Panc1 (cell line): ENCODE results near the gene CTNND2. TPM values are rescaled to one million over a fixed set of nuclear protein-coding genes. Genes with fewer than 3 reads are reported as not detected.

Experiments
- ATAC-seq: fragments of 200-7000 bp; cut with Tn5 transposase; 2 replicates; pipeline ENCODE4 v1.9.1; 2020; ENCODE audit warnings: mild to moderate bottlenecking, moderate library complexity
- BruUV-seq: library from RNA; stranded (reverse); fragments of 400-500 nt; replicated peaks from 2 replicates; lab custom pipeline; 2021; lab: Mats Ljungman, UMichigan
- CTCF ChIA-PET: fragments of 300-600 bp; sonication (Branson Sonifier 250); formaldehyde crosslinking; loops from one replicate; lab custom pipeline; 2022; ENCODE audit warnings: antibody characterized with exemption; lab: Charles Lee
- POLR2A ChIA-PET: fragments of 300-600 bp; sonication (Branson Sonifier 250); formaldehyde crosslinking; loops from one replicate; lab custom pipeline; 2022; ENCODE audit warnings: antibody characterized with exemption; lab: Charles Lee
- DNase-seq: peaks from one replicate; pipeline ENCODE4 v3.0.0-alpha.2; 2010; ENCODE audit warnings: low read depth, low spot score
- H3K27ac ChIP-seq: 2 replicates; pipeline ENCODE4 v1.5.1; 2011; ENCODE audit warnings: mild to moderate bottlenecking, low read length, inconsistent platforms
- H3K27me3 ChIP-seq: fragments of 200-500 bp; sonication (Bioruptor generic); 2 replicates; pipeline ENCODE4 v1.6.0; 2014; ENCODE audit warnings: low read length, inconsistent platforms; ENCODE audit not compliant: control insufficient read depth, insufficient read depth
- H3K36me3 ChIP-seq: fragments of 200-500 bp; sonication (Bioruptor generic); 2 replicates; pipeline ENCODE4 v1.5.1; 2014; ENCODE audit warnings: inconsistent platforms, mild to moderate bottlenecking, low read length, moderate library complexity; ENCODE audit not compliant: control insufficient read depth, insufficient read depth
- H3K4me1 ChIP-seq: 2 replicates; pipeline ENCODE4 v1.5.1; 2011; ENCODE audit warnings: inconsistent platforms, mild to moderate bottlenecking, low read length, moderate library complexity; ENCODE audit not compliant: control insufficient read depth, insufficient read depth
- H3K4me3 ChIP-seq, 2 experiments: 2 replicates each; pipeline ENCODE4 v1.5.1; 2011 to 2012; ENCODE audit warnings: low read depth in 2 of 2, low read length in 2 of 2, mild to moderate bottlenecking in 2 of 2, inconsistent platforms in 1 of 2, moderate library complexity in 1 of 2
- H3K9me3 ChIP-seq: fragments of 200-500 bp; sonication (Bioruptor generic); 2 replicates; pipeline ENCODE4 v1.5.1; 2014; ENCODE audit warnings: low read depth, mild to moderate bottlenecking, inconsistent platforms, low read length, moderate library complexity; ENCODE audit not compliant: control insufficient read depth, insufficient read depth
- POLR2AphosphoS5 ChIP-seq: IDR thresholded peaks from 2 replicates; pipeline ENCODE4 v1.6.1; 2012; ENCODE audit warnings: mild to moderate bottlenecking, low read depth, low read length, moderate library complexity
- SIN3A ChIP-seq: IDR thresholded peaks from 2 replicates; pipeline ENCODE4 v1.6.1; 2012; ENCODE audit warnings: low read depth, mild to moderate bottlenecking, low read length, moderate library complexity, borderline replicate concordance; ENCODE audit not compliant: insufficient read depth
- TCF7L2 ChIP-seq: IDR thresholded peaks from 2 replicates; pipeline ENCODE4 v1.6.1; 2011; ENCODE audit warnings: mild to moderate bottlenecking, low read depth, low read length, inconsistent platforms
- in situ Hi-C: cut with HindIII; loops from 2 replicates; pipeline ENCODE4 v1.10.0; 2016; ENCODE audit warnings: low sequenced_read_pairs, low pct_unique_long_range_greater_than_20kb
- intact Hi-C: fragments of 100-400 bp; cut with micrococcal nuclease; formaldehyde crosslinking; loops from one replicate; pipeline ENCODE4 v1.10.0; 2022; ENCODE audit not compliant: unreplicated experiment
- total RNA-seq: library from RNA; stranded (reverse); gene quantifications from one replicate; pipeline ENCODE4 v1.2.1, GENCODE V29; 2021; ENCODE audit not compliant: unreplicated experiment
- TF ChIP-seq, protein P1 (sequence below): fragments of 450-650 bp; IDR thresholded peaks from 2 replicates; pipeline ENCODE4 v1.5.1; 2017; ENCODE audit warnings: mild to moderate bottlenecking
- TF ChIP-seq, protein P2 (sequence below), 2 experiments: IDR thresholded peaks; 2 replicates each; pipeline ENCODE4 v1.6.1; 2011 to 2012; ENCODE audit warnings: low read depth in 2 of 2, control low read depth in 1 of 2, low read length in 1 of 2, mild to moderate bottlenecking in 1 of 2, moderate library complexity in 1 of 2; ENCODE audit not compliant: insufficient read depth in 1 of 2

Gene CTNND2
- total RNA-seq, 1 experiment from 2014 or later, result 1.0 TPM

DNA sequence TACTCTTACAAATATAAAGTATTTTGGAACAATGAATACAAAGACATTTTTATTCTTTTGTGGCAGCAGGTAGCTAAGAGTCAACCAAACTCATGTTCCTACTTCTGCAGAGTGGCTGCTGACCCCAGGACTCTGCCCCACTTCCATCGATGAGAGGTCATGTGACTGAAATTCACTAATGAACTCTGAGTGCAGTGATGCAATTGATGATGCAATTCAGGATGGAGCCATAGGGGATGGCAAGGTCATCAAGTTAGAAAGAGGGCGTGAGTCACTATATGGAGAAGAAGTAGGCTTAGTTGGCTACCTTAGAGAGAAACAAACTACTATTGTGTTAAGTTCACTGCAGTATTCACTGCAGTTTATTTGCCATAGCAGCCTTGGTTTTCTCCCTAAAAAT lies 340.4 kb downstream of the CTNND2 start:
- ATAC-seq (no peak), DNase-seq (no peak)
- Histone ChIP-seq H3K4me1 (no peaks in the 10 kb centered on the region), H3K27me3 (no peaks in the 10 kb centered on the region), H3K9me3 (no peaks in the 10 kb centered on the region), H3K36me3 (no peaks in the 10 kb centered on the region), H3K4me3 (no peak overlapping the region), H3K27ac (no peak overlapping the region)
- ChIA-PET POLR2A (no interaction called here), CTCF (no interaction called here)
- TF ChIP-seq POLR2AphosphoS5 (no peak), SIN3A (no peak), TCF7L2 (no peak)
- TF ChIP-seq, protein P1, sequence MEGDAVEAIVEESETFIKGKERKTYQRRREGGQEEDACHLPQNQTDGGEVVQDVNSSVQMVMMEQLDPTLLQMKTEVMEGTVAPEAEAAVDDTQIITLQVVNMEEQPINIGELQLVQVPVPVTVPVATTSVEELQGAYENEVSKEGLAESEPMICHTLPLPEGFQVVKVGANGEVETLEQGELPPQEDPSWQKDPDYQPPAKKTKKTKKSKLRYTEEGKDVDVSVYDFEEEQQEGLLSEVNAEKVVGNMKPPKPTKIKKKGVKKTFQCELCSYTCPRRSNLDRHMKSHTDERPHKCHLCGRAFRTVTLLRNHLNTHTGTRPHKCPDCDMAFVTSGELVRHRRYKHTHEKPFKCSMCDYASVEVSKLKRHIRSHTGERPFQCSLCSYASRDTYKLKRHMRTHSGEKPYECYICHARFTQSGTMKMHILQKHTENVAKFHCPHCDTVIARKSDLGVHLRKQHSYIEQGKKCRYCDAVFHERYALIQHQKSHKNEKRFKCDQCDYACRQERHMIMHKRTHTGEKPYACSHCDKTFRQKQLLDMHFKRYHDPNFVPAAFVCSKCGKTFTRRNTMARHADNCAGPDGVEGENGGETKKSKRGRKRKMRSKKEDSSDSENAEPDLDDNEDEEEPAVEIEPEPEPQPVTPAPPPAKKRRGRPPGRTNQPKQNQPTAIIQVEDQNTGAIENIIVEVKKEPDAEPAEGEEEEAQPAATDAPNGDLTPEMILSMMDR, result no peak
- TF ChIP-seq, protein P2, sequence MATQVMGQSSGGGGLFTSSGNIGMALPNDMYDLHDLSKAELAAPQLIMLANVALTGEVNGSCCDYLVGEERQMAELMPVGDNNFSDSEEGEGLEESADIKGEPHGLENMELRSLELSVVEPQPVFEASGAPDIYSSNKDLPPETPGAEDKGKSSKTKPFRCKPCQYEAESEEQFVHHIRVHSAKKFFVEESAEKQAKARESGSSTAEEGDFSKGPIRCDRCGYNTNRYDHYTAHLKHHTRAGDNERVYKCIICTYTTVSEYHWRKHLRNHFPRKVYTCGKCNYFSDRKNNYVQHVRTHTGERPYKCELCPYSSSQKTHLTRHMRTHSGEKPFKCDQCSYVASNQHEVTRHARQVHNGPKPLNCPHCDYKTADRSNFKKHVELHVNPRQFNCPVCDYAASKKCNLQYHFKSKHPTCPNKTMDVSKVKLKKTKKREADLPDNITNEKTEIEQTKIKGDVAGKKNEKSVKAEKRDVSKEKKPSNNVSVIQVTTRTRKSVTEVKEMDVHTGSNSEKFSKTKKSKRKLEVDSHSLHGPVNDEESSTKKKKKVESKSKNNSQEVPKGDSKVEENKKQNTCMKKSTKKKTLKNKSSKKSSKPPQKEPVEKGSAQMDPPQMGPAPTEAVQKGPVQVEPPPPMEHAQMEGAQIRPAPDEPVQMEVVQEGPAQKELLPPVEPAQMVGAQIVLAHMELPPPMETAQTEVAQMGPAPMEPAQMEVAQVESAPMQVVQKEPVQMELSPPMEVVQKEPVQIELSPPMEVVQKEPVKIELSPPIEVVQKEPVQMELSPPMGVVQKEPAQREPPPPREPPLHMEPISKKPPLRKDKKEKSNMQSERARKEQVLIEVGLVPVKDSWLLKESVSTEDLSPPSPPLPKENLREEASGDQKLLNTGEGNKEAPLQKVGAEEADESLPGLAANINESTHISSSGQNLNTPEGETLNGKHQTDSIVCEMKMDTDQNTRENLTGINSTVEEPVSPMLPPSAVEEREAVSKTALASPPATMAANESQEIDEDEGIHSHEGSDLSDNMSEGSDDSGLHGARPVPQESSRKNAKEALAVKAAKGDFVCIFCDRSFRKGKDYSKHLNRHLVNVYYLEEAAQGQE (IDR thresholded peaks at IDR 0.05; ENCODE audit: insufficient read depth in 1 of 2, low read depth in 2 of 2, low read length in 1 of 2), result no peak
- in situ Hi-C loops, result no loop called here
- intact Hi-C loops, result no loop called here
- no TSS peak for BruUV-seq

DNA sequence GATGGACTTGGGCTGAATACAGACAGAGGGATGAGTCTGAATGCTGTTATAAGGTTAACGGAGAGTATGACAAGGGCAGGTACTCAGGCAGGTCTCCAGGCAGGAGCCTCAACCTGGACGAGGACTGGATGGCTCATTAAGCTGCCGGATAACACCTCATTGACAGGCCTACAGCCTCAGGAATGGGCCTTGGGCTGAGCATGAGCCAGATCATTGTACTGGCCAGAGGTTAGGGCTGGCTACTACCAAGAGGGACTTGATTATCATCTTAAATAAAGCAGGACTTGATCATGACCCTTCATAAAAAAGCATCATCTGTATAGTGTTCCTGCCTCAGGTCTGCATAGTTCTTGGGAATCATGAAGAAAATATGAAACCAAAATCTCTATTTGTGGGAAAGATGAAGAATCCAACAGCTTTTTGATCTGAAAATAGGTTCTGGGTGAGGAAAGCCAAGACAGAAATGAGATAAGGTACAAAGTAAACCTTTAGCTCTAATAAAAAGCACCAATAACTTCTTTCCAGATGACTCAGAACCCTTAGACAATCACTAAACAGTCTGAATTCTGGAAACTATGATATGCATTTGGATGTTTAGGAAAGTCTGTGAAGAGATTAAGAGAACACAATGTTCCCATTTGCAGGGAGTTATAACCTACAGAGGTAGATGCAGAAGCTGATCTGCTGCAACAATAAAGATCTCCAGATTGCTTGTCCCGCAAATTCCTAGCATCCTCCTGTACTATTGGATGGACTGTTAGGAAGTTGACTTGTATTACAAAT lies 343.1 kb downstream of the CTNND2 start:
- Histone ChIP-seq H3K4me1 (no peaks in the 10 kb centered on the region; the same call in 1 of the 2 replicates), H3K27ac (no peak overlapping the region), H3K27me3 (no peaks in the 10 kb centered on the region), H3K9me3 (no peaks in the 10 kb centered on the region), H3K36me3 (no peaks in the 10 kb centered on the region), H3K4me3 (no peak overlapping the region)
- ChIA-PET CTCF (no interaction called here), POLR2A (no interaction called here)
- DNase-seq (no peak), ATAC-seq (peak; percentile 68; the same call in 1 of the 2 replicates)
- intact Hi-C loops (no loop called here), in situ Hi-C loops (no loop called here)
- TF ChIP-seq TCF7L2, result peak; percentile 79; the same call in 1 of the 2 replicates
- TF ChIP-seq, protein P2 (IDR thresholded peaks at IDR 0.05; ENCODE audit: insufficient read depth in 1 of 2, low read depth in 2 of 2, low read length in 1 of 2), result no peak
- no TSS peak for BruUV-seq
